Vagina (tissue), 2 donors: ENCODE results near the gene STK35.
A peak's percentile ranks its signal among the peaks of the same experiment; 100 is the strongest.

Source experiments
- CTCF ChIP-seq, 3 experiments: fragments of 450-650 bp in 2 of 3; fragments of 200-600 bp in 1 of 3; sonication (generic) in 1 of 3; IDR thresholded peaks; one replicate each; pipeline ENCODE4 v1.5.1; 2017 to 2019; ENCODE audit warnings: antibody characterized with exemption in 3 of 3, mild to moderate bottlenecking in 2 of 3, moderate library complexity in 2 of 3
- POLR2A ChIP-seq, 2 donors: fragments of 450-650 bp; IDR thresholded peaks; one replicate each; pipeline ENCODE4 v1.6.1; 2017; ENCODE audit warnings: antibody characterized with exemption in 2 of 2, mild to moderate bottlenecking in 2 of 2, moderate library complexity in 2 of 2

- TF ChIP-seq CTCF (IDR thresholded peaks at IDR 0.05) (no peak), POLR2A (IDR thresholded peaks at IDR 0.05) (peak in 1 of 2 donors; percentile 44)
Measured at GRCh38 chr20:2102585-2103460, 1.2 kb downstream of the STK35 start.
